ENCODE measurements around the gene KLK1. TPM values are rescaled to one million over a fixed set of nuclear protein-coding genes. Genes with fewer than 3 reads are reported as not detected.
A peak's percentile ranks its signal among the peaks of the same experiment; 100 is the strongest.

KLK1 gene
- polyA plus RNA-seq (ENCODE audit: low read depth in 6 of 6), result 1 to 10 TPM; 1.2 to 6.7 (median 2.0) TPM

GRCh38 chr19:50823389-50824042, at the start of gene KLK1:
Gene KLK1 (minus strand): TSS chr19:50823787. CDS start chr19:50823748, 39 bp downstream.
- Mint-ChIP-seq H3K4me1 (peaks cover 39 to 42% (median 40%) of the 10 kb centered on the region in 3 donors), H3K36me3 (no peaks in the 10 kb centered on the region), H3K27me3 (peaks cover 37 to 75% (median 67%) of the 10 kb centered on the region in 3 donors), H3K9me3 (peaks cover 0 to 4% (median 0%) of the 10 kb centered on the region in 7 donors), H3K27ac (no peak within 1 kb of the TSS), H3K4me3 (peak within 1 kb of the TSS in 3 of 8 donors; percentile 20 to 69 (median 42))
- DNase-seq (no peak), ATAC-seq (ENCODE audit: low read depth in 2 of 2) (no peak)

DNA sequence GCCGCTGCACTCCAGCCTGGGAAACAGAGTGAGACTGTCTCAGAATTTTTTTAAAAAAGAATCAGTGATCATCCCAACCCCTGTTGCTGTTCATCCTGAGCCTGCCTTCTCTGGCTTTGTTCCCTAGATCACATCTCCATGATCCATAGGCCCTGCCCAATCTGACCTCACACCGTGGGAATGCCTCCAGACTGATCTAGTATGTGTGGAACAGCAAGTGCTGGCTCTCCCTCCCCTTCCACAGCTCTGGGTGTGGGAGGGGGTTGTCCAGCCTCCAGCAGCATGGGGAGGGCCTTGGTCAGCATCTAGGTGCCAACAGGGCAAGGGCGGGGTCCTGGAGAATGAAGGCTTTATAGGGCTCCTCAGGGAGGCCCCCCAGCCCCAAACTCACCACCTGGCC, 49.5 kb upstream of the KLK1 start, which contains the start of gene KLK2:
Gene KLK2, plus strand, starts transcription at position 384 of the 400 bp plus-strand sequence. CDS start 35 bp downstream, outside the sequence.
- Mint-ChIP-seq H3K4me3 (no peak within 1 kb of the TSS), H3K9me3 (peaks cover 0 to 6% (median 0%) of the 10 kb centered on the region in 7 donors), H3K4me1 (peaks cover 0 to 5% (median 0%) of the 10 kb centered on the region in 3 donors), H3K36me3 (no peaks in the 10 kb centered on the region), H3K27ac (no peak within 1 kb of the TSS), H3K27me3 (peaks cover 13 to 35% (median 24%) of the 10 kb centered on the region in 3 donors)
- ATAC-seq (ENCODE audit: low read depth in 2 of 2) (no peak), DNase-seq (no peak)

- ATAC-seq (ENCODE audit: low read depth in 2 of 2), result no peak
- no peak for DNase-seq
- peaks cover 0 to 6% (median 0%) of the 10 kb centered on the region in 7 donors for H3K9me3 Mint-ChIP-seq
- H3K27me3 Mint-ChIP-seq, result peaks cover 24 to 55% (median 40%) of the 10 kb centered on the region in 3 donors
- H3K4me1 Mint-ChIP-seq, result no peaks in the 10 kb centered on the region
- peak overlapping the region in 1 of 8 donors; percentile 29 for H3K4me3 Mint-ChIP-seq
- no peaks in the 10 kb centered on the region for H3K36me3 Mint-ChIP-seq
- H3K27ac Mint-ChIP-seq, result peak overlapping the region in 1 of 6 donors; percentile 25
These were observed 47.0 kb upstream of the KLK1 start for GRCh38 chr19:50870417-50871089.

DNA sequence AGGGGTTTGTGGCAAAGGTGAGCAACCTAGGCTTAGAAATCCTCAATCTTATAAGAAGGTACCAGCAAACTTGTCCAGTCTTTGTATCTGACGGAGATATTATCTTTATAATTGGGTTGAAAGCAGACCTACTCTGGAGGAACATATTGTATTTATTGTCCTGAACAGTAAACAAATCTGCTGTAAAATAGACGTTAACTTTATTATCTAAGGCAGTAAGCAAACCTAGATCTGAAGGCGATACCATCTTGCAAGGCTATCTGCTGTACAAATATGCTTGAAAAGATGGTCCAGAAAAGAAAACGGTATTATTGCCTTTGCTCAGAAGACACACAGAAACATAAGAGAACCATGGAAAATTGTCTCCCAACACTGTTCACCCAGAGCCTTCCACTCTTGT, 45.9 kb upstream of the KLK1 start:
- Mint-ChIP-seq H3K4me1 (no peaks in the 10 kb centered on the region), H3K27me3 (peaks cover 24 to 55% (median 49%) of the 10 kb centered on the region in 3 donors), H3K36me3 (no peaks in the 10 kb centered on the region), H3K4me3 (no peak overlapping the region), H3K9me3 (peaks cover 0 to 6% (median 0%) of the 10 kb centered on the region in 7 donors), H3K27ac (no peak overlapping the region)
- DNase-seq, result no peak
- no peak for ATAC-seq (ENCODE audit: low read depth in 2 of 2)

DNA sequence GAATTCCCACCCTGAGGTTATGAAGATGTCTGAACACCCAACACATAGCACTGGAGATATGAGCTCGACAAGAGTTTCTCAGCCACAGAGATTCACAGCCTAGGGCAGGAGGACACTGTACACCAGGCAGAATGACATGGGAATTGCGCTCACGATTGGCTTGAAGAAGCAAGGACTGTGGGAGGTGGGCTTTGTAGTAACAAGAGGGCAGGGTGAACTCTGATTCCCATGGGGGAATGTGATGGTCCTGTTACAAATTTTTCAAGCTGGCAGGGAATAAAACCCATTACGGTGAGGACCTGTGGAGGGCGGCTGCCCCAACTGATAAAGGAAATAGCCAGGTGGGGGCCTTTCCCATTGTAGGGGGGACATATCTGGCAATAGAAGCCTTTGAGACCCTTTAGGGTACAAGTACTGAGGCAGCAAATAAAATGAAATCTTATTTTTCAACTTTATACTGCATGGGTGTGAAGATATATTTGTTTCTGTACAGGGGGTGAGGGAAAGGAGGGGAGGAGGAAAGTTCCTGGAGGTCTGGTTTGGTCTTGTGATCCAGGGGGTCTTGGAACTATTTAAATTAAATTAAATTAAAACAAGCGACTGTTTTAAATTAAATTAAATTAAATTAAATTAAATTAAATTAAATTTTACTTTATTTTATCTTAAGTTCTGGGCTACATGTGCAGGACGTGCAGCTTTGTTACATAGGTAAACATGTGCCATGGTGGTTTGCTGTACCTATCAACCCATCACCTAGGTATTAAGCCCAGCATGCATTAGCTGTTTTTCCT, 38.1 kb upstream of the KLK1 start:
- peaks cover 5 to 7% (median 6%) of the 10 kb centered on the region in 3 donors for H3K4me1 Mint-ChIP-seq
- ATAC-seq (ENCODE audit: low read depth in 2 of 2) (no peak), DNase-seq (no peak)
- H3K36me3 Mint-ChIP-seq, result peaks cover 0 to 20% of the 10 kb centered on the region in 2 donors
- no peak overlapping the region for H3K27ac Mint-ChIP-seq
- peaks cover 6 to 17% (median 12%) of the 10 kb centered on the region in 7 donors for H3K9me3 Mint-ChIP-seq
- H3K4me3 Mint-ChIP-seq, result peak overlapping the region in 1 of 8 donors; percentile 57
- peaks cover 38 to 64% (median 49%) of the 10 kb centered on the region in 3 donors for H3K27me3 Mint-ChIP-seq

- Mint-ChIP-seq H3K27ac (peak overlapping the region in 1 of 6 donors; percentile 76), H3K9me3 (peaks cover 6 to 17% (median 12%) of the 10 kb centered on the region in 7 donors), H3K27me3 (peaks cover 31 to 64% (median 49%) of the 10 kb centered on the region in 3 donors), H3K4me1 (peaks cover 5 to 10% (median 6%) of the 10 kb centered on the region in 3 donors), H3K4me3 (no peak overlapping the region), H3K36me3 (peaks cover 0 to 26% of the 10 kb centered on the region in 2 donors)
- DNase-seq, result no peak
- no peak for ATAC-seq (ENCODE audit: low read depth in 2 of 2)
These were observed 37.4 kb upstream of the KLK1 start for GRCh38 chr19:50861010-50861409.

GRCh38 chr19:50859849-50860248, 36.3 kb upstream of the KLK1 start:
- H3K4me1 Mint-ChIP-seq, result peaks cover 5 to 10% (median 6%) of the 10 kb centered on the region in 3 donors
- peaks cover 39 to 68% (median 61%) of the 10 kb centered on the region in 3 donors for H3K27me3 Mint-ChIP-seq
- DNase-seq, result no peak
- ATAC-seq (ENCODE audit: low read depth in 2 of 2), result no peak
- no peak overlapping the region for H3K4me3 Mint-ChIP-seq
- no peak overlapping the region for H3K27ac Mint-ChIP-seq
- peaks cover 6 to 17% (median 12%) of the 10 kb centered on the region in 7 donors for H3K9me3 Mint-ChIP-seq
- peaks cover 4 to 26% of the 10 kb centered on the region in 2 donors for H3K36me3 Mint-ChIP-seq

DNA sequence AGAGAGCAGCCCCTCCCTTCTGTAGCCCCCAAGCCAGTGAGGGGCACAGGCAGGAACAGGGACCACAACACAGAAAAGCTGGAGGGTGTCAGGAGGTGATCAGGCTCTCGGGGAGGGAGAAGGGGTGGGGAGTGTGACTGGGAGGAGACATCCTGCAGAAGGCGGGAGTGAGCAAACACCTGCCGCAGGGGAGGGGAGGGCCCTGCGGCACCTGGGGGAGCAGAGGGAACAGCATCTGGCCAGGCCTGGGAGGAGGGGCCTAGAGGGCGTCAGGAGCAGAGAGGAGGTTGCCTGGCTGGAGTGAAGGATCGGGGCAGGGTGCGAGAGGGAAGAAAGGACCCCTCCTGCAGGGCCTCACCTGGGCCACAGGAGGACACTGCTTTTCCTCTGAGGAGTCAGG, 35.3 kb upstream of the KLK1 start:
- Mint-ChIP-seq H3K27me3 (peaks cover 41 to 67% (median 66%) of the 10 kb centered on the region in 3 donors), H3K4me3 (no peak overlapping the region), H3K9me3 (peaks cover 6 to 17% (median 12%) of the 10 kb centered on the region in 7 donors), H3K36me3 (peaks cover 4 to 26% of the 10 kb centered on the region in 2 donors), H3K4me1 (peaks cover 5 to 10% (median 6%) of the 10 kb centered on the region in 3 donors), H3K27ac (peak overlapping the region in 1 of 6 donors; percentile 6)
- ATAC-seq (ENCODE audit: low read depth in 2 of 2) (no peak), DNase-seq (no peak)

GRCh38 chr19:50857366-50857765, 33.8 kb upstream of the KLK1 start:
- H3K4me1 Mint-ChIP-seq, result peaks cover 5 to 10% (median 6%) of the 10 kb centered on the region in 3 donors
- H3K27me3 Mint-ChIP-seq, result peaks cover 38 to 72% (median 65%) of the 10 kb centered on the region in 3 donors
- peaks cover 4 to 28% of the 10 kb centered on the region in 2 donors for H3K36me3 Mint-ChIP-seq
- DNase-seq, result no peak
- peaks cover 6 to 17% (median 12%) of the 10 kb centered on the region in 7 donors for H3K9me3 Mint-ChIP-seq
- no peak for ATAC-seq (ENCODE audit: low read depth in 2 of 2)
- no peak overlapping the region for H3K4me3 Mint-ChIP-seq
- H3K27ac Mint-ChIP-seq, result no peak overlapping the region

DNA sequence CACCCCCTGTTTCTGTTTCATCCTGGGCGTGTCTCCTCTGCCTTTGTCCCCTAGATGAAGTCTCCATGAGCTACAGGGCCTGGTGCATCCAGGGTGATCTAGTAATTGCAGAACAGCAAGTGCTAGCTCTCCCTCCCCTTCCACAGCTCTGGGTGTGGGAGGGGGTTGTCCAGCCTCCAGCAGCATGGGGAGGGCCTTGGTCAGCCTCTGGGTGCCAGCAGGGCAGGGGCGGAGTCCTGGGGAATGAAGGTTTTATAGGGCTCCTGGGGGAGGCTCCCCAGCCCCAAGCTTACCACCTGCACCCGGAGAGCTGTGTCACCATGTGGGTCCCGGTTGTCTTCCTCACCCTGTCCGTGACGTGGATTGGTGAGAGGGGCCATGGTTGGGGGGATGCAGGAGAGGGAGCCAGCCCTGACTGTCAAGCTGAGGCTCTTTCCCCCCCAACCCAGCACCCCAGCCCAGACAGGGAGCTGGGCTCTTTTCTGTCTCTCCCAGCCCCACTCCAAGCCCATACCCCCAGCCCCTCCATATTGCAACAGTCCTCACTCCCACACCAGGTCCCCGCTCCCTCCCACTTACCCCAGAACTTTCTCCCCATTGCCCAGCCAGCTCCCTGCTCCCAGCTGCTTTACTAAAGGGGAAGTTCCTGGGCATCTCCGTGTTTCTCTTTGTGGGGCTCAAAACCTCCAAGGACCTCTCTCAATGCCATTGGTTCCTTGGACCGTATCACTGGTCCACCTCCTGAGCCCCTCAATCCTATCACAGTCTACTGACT, 31.2 kb upstream of the KLK1 start, which contains the start of gene KLK3:
Gene KLK3, plus strand, starts transcription at position 280 of the 775 bp plus-strand sequence. Its CDS starts 41 bp downstream, at position 321.
- peaks cover 0 to 4% (median 0%) of the 10 kb centered on the region in 7 donors for H3K9me3 Mint-ChIP-seq
- peaks cover 32 to 78% (median 58%) of the 10 kb centered on the region in 3 donors for H3K27me3 Mint-ChIP-seq
- peak within 1 kb of the TSS in 1 of 6 donors; percentile 49 for H3K27ac Mint-ChIP-seq
- DNase-seq (no peak), ATAC-seq (ENCODE audit: low read depth in 2 of 2) (no peak)
- no peak within 1 kb of the TSS for H3K4me3 Mint-ChIP-seq
- H3K36me3 Mint-ChIP-seq, result peaks cover 4 to 17% of the 10 kb centered on the region in 2 donors
- H3K4me1 Mint-ChIP-seq, result peaks cover 5 to 10% (median 6%) of the 10 kb centered on the region in 3 donors

DNA sequence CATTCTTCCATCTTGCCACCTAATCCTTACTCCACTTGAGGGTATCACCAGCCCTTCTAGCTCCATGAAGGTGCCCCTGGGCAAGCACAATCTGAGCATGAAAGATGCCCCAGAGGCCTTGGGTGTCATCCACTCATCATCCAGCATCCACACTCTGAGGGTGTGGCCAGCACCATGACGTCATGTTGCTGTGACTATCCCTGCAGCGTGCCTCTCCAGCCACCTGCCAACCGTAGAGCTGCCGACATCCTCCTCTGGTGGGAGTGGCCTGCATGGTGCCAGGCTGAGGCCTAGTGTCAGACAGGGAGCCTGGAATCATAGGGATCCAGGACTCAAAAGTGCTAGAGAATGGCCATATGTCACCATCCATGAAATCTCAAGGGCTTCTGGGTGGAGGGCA, 28.0 kb upstream of the KLK1 start:
- Mint-ChIP-seq H3K4me3 (no peak overlapping the region), H3K36me3 (peaks cover 4 to 13% of the 10 kb centered on the region in 2 donors), H3K27ac (no peak overlapping the region), H3K27me3 (peaks cover 31 to 68% (median 48%) of the 10 kb centered on the region in 3 donors), H3K9me3 (peaks cover 0 to 3% (median 0%) of the 10 kb centered on the region in 7 donors), H3K4me1 (peaks cover 0 to 3% (median 0%) of the 10 kb centered on the region in 3 donors)
- ATAC-seq (ENCODE audit: low read depth in 2 of 2) (no peak), DNase-seq (no peak)

DNA sequence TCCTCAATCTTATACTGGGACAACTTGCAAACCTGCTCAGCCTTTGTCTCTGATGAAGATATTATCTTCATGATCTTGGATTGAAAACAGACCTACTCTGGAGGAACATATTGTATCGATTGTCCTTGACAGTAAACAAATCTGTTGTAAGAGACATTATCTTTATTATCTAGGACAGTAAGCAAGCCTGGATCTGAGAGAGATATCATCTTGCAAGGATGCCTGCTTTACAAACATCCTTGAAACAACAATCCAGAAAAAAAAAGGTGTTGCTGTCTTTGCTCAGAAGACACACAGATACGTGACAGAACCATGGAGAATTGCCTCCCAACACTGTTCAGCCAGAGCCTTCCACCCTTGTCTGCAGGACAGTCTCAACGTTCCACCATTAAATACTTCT, 27.2 kb upstream of the KLK1 start:
- ATAC-seq (ENCODE audit: low read depth in 2 of 2) (no peak), DNase-seq (no peak)
- Mint-ChIP-seq H3K36me3 (peaks cover 4 to 8% of the 10 kb centered on the region in 2 donors), H3K9me3 (peaks cover 0 to 3% (median 0%) of the 10 kb centered on the region in 7 donors), H3K4me1 (no peaks in the 10 kb centered on the region), H3K27ac (peak overlapping the region in 1 of 6 donors; percentile 14), H3K4me3 (no peak overlapping the region), H3K27me3 (peaks cover 29 to 59% (median 39%) of the 10 kb centered on the region in 3 donors)

Measured in naive B cell (primary cell).